H1 (cell line): ENCODE measurements around the gene GNAQ. TPM values are rescaled to one million over a fixed set of nuclear protein-coding genes. Genes with fewer than 3 reads are reported as not detected.

Experiments
- CTCF ChIP-seq, 3 experiments: IDR thresholded peaks; 1 replicate in 2 of 3; 2 replicates in 1 of 3; pipeline versions ENCODE4 v1.5.1 to v1.6.1; 2011; ENCODE audit warnings: low read length in 3 of 3, mild to moderate bottlenecking in 3 of 3, inconsistent platforms in 2 of 3, low read depth in 1 of 3, moderate library complexity in 1 of 3; ENCODE audit not compliant: insufficient read depth in 1 of 3; ENCODE audit errors: control extremely low read depth in 1 of 3
- HDAC6 ChIP-seq: IDR thresholded peaks from one replicate; pipeline ENCODE4 v1.7.1; 2012; ENCODE audit warnings: low read depth, mild to moderate bottlenecking, inconsistent platforms, low read length, moderate library complexity
- MAFK ChIP-seq: IDR thresholded peaks from 2 replicates; pipeline ENCODE4 v1.6.1; 2012; ENCODE audit warnings: low read depth, mild to moderate bottlenecking, improper control_type of control experiment, low read length
- TAF7 ChIP-seq: optimal IDR thresholded peaks from 2 replicates; pipeline ENCODE3; 2011; ENCODE audit warnings: low read depth, mild to moderate bottlenecking, inconsistent platforms, low read length, moderate library complexity, borderline replicate concordance
- polyA plus RNA-seq, 7 experiments: library from polyadenylated mRNA; depleted of rRNA in 3 of 7; stranded (reverse) in 5 of 7; unstranded in 2 of 7; fragments of >200 nt in 5 of 7; fragments of 200-250 nt in 2 of 7; gene quantifications; 1 replicate in 5 of 7; 2 replicates in 1 of 7; 4 replicates in 1 of 7; pipeline versions ENCODE4 v1.2.1 to v1.2.3, GENCODE V29; 2011 to 2013; ENCODE audit warnings: missing spikeins in 2 of 7, mixed read lengths in 2 of 7
- total RNA-seq: library from RNA; stranded (reverse); fragmentation: NEBNext Ultra II Directional; extraction: Animal tissue kit (Norgen Biotek cat#: 25700); gene quantifications from 2 replicates; pipeline ENCODE4 v1.2.1, GENCODE V29; 2021

GNAQ gene
- total and polyA plus RNA-seq, 2 of the 8 experiments (the other 6 are each of a cell fraction or from before 2014, with no cell fraction given): 22.8 to 63.8 TPM

- TF ChIP-seq CTCF (IDR thresholded peaks at IDR 0.05; ENCODE audit: control extremely low read depth in 1 of 3, insufficient read depth in 1 of 3, low read depth in 1 of 3, low read length in 3 of 3) (no peak), MAFK (no peak), TAF7 (no peak), HDAC6 (no peak)
Measured at GRCh38 chr9:77802515-77803293, 228.9 kb downstream of the GNAQ start (continued).
